Measurements from ENCODE around the gene CPNE4.

CPNE4 gene

DNA sequence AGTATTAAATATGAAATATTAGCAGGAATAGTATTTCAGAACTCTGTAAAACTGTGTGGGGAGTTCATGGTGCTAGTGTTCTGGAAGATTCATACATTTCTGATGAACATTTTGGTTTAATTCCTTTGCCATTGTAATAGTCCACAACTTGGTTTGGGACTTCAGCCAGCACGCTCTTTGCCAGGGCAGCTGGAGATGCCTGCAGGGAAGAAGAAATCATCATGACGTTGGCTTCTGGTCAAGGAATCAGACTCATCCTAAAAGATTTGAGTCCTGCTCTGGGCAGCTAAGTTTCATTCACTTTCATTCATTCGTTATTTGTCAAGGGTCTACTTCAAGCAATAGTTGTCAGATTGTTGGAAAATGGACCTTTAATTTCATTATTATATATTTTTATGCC is 499.7 kb downstream of the CPNE4 start:
- Histone ChIP-seq H3K27ac (no peak overlapping the region), H4K20me1 (ENCODE audit: insufficient read depth) (no peaks in the 10 kb centered on the region), H3K4me1 (ENCODE audit: low read depth, poor library complexity, severe bottlenecking) (no peaks in the 10 kb centered on the region), H2AFZ (ENCODE audit: low read depth) (no peak overlapping the region), H3K4me3 (IDR thresholded peaks at IDR 0.05; ENCODE audit: insufficient read depth, low read depth, low read length) (no peak overlapping the region), H3K79me2 (ENCODE audit: insufficient read depth, low read depth) (no peaks in the 10 kb centered on the region), H3K9ac (no peak overlapping the region), H3K36me3 (ENCODE audit: insufficient read depth) (no peaks in the 10 kb centered on the region), H3K27me3 (ENCODE audit: insufficient read depth, low read depth) (no peaks in the 10 kb centered on the region), H3K4me2 (no peak overlapping the region)
- TF ChIP-seq, protein P1, sequence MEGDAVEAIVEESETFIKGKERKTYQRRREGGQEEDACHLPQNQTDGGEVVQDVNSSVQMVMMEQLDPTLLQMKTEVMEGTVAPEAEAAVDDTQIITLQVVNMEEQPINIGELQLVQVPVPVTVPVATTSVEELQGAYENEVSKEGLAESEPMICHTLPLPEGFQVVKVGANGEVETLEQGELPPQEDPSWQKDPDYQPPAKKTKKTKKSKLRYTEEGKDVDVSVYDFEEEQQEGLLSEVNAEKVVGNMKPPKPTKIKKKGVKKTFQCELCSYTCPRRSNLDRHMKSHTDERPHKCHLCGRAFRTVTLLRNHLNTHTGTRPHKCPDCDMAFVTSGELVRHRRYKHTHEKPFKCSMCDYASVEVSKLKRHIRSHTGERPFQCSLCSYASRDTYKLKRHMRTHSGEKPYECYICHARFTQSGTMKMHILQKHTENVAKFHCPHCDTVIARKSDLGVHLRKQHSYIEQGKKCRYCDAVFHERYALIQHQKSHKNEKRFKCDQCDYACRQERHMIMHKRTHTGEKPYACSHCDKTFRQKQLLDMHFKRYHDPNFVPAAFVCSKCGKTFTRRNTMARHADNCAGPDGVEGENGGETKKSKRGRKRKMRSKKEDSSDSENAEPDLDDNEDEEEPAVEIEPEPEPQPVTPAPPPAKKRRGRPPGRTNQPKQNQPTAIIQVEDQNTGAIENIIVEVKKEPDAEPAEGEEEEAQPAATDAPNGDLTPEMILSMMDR (conservative IDR thresholded peaks at IDR 0.05; ENCODE audit: low read depth, low read length), result no peak

DNA sequence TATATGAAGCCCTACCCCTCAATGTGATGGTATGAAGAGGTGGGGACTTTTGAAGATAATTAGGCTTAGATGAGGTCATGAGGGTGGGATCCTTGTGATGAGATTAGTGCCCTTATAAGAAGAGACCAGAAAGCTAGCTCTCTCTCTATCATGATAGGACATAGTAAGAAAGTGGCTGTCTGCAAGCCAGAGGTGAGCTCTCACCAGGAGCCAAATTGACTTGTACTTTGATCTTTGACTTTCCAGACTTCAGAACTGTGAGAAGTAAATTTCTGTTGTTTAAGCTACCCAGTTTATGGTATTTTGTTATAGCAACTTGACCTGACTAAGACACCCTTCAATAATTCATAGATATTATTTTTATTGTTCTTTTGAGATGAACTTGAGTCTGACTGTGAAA is 502.2 kb downstream of the CPNE4 start:
- Histone ChIP-seq H3K4me1 (ENCODE audit: low read depth, poor library complexity, severe bottlenecking) (no peaks in the 10 kb centered on the region), H2AFZ (ENCODE audit: low read depth) (no peak overlapping the region), H3K27ac (no peak overlapping the region), H3K79me2 (ENCODE audit: insufficient read depth, low read depth) (no peaks in the 10 kb centered on the region), H3K4me2 (no peak overlapping the region), H4K20me1 (ENCODE audit: insufficient read depth) (no peaks in the 10 kb centered on the region), H3K4me3 (IDR thresholded peaks at IDR 0.05; ENCODE audit: insufficient read depth, low read depth, low read length) (no peak overlapping the region), H3K9ac (no peak overlapping the region), H3K27me3 (ENCODE audit: insufficient read depth, low read depth) (no peaks in the 10 kb centered on the region), H3K36me3 (ENCODE audit: insufficient read depth) (no peaks in the 10 kb centered on the region)
- TF ChIP-seq, protein P1 (conservative IDR thresholded peaks at IDR 0.05; ENCODE audit: low read depth, low read length), result no peak

DNA sequence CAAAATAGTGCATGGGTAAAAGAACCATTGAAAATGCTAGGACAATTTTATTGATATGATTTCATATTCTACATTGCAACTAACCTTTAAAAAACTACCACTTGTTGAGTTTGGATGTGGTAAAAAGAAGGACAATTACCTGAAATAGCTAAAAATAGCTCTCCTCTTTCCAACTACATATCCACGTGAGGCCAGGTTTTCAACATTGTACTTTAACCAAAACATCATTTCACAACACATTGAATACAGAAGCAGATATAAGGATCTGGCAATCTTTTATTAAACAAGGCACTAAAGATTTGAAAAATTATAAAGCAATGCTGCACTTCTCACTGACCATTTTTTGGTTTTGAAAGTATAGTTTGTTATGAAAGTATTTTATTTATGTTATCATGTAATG is 504.0 kb downstream of the CPNE4 start:
- Histone ChIP-seq H3K36me3 (ENCODE audit: insufficient read depth) (no peaks in the 10 kb centered on the region), H3K4me2 (no peak overlapping the region), H4K20me1 (ENCODE audit: insufficient read depth) (no peaks in the 10 kb centered on the region), H3K27ac (no peak overlapping the region), H3K79me2 (ENCODE audit: insufficient read depth, low read depth) (no peaks in the 10 kb centered on the region), H3K4me3 (IDR thresholded peaks at IDR 0.05; ENCODE audit: insufficient read depth, low read depth, low read length) (no peak overlapping the region), H3K9ac (no peak overlapping the region), H2AFZ (ENCODE audit: low read depth) (no peak overlapping the region), H3K27me3 (ENCODE audit: insufficient read depth, low read depth) (no peaks in the 10 kb centered on the region), H3K4me1 (ENCODE audit: low read depth, poor library complexity, severe bottlenecking) (no peaks in the 10 kb centered on the region)
- TF ChIP-seq, protein P1 (conservative IDR thresholded peaks at IDR 0.05; ENCODE audit: low read depth, low read length), result no peak

DNA sequence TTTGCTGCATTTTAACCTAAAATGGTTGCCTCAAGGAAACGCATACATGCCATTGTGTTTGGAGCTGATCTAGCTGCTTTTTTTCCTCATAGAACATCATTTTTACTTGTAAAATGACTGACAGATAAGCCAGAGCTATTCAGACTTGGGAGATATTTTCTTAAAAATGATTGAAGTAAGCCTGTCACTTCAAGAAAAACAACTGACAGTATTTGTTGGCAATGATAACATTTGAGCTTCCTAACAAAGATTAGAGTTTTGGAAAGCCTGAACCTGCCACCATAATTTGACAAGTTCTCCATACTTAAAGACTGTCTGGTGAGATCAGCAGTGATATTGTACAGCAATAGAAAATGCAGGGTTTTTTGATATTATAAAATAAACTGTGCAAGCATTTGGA is 504.4 kb downstream of the CPNE4 start:
- Histone ChIP-seq H3K4me1 (ENCODE audit: low read depth, poor library complexity, severe bottlenecking) (no peaks in the 10 kb centered on the region), H3K27me3 (ENCODE audit: insufficient read depth, low read depth) (no peaks in the 10 kb centered on the region)

More for the DNA sequence above, 504.4 kb downstream of the CPNE4 start:
- H3K4me2 ChIP-seq, result no peak overlapping the region
- no peaks in the 10 kb centered on the region for H3K36me3 ChIP-seq (ENCODE audit: insufficient read depth)
- H4K20me1 ChIP-seq (ENCODE audit: insufficient read depth), result no peaks in the 10 kb centered on the region
- no peaks in the 10 kb centered on the region for H3K79me2 ChIP-seq (ENCODE audit: insufficient read depth, low read depth)
- no peak overlapping the region for H3K4me3 ChIP-seq (IDR thresholded peaks at IDR 0.05; ENCODE audit: insufficient read depth, low read depth, low read length)
- TF ChIP-seq, protein P1 (conservative IDR thresholded peaks at IDR 0.05; ENCODE audit: low read depth, low read length), result no peak
- no peak overlapping the region for H2AFZ ChIP-seq (ENCODE audit: low read depth)
- H3K27ac ChIP-seq, result no peak overlapping the region
- H3K9ac ChIP-seq, result no peak overlapping the region

Data from KMS-11 (cell line).